ENCODE measurements around the gene DAZAP1.

DNA sequence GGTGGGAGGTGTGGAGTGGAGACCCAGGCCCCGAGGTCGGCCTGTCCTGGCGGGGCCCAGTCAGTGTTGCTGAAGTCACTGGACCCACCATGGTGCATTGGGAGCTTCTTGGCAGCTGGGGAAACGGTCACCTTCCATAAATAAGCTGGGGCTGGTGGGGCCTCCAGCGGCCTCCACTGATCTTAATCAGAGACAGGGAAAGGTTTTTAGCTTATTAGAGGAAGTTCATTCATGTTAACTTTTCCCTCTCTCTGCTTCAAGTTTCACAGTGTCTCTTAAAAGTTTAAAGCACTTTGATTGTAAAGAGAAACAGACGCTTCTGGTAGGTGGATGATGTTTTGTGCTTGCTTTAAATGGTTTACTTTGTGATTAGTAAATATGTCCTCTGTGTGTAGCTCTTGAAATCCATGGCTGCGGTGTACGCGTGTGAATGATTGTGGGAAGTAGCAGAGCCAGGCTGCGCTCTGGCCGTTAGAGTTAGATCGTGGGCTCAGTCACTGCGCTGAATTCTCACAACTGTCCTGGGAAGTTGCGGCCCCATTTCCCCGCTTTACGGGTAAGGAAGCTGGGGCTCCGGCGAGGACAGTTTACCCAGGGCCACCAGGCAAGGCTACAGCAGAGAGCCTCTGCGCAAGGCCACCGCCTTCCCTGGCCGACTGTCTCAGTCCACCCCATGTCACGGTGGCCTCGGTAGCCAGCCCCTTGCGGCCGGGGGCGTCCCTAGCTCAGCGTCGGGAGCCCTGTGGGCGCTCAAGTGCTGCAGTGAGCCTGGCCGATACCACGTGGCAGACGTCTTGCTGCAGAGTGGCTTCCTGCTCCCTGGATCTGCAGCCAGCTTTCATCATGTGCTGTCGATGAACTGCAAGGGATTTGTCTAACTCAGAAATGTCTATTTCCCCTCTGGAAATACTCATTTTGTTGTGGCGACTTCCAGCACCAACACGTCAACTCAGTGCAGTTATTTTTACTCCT is 40.2 kb upstream of the DAZAP1 start:
- TF ChIP-seq, protein P1, sequence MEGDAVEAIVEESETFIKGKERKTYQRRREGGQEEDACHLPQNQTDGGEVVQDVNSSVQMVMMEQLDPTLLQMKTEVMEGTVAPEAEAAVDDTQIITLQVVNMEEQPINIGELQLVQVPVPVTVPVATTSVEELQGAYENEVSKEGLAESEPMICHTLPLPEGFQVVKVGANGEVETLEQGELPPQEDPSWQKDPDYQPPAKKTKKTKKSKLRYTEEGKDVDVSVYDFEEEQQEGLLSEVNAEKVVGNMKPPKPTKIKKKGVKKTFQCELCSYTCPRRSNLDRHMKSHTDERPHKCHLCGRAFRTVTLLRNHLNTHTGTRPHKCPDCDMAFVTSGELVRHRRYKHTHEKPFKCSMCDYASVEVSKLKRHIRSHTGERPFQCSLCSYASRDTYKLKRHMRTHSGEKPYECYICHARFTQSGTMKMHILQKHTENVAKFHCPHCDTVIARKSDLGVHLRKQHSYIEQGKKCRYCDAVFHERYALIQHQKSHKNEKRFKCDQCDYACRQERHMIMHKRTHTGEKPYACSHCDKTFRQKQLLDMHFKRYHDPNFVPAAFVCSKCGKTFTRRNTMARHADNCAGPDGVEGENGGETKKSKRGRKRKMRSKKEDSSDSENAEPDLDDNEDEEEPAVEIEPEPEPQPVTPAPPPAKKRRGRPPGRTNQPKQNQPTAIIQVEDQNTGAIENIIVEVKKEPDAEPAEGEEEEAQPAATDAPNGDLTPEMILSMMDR (IDR thresholded peaks at IDR 0.05): no peak
- TF ChIP-seq POLR2A (IDR thresholded peaks at IDR 0.05): no peak
- no peak for TF ChIP-seq EP300 (IDR thresholded peaks at IDR 0.05)

Measured in gastroesophageal sphincter (tissue), 3 donors.